K562 (cell line): ENCODE results near the gene ADRM1. TPM values are rescaled to one million over a fixed set of nuclear protein-coding genes. Genes with fewer than 3 reads are reported as not detected.
A peak's percentile ranks its signal among the peaks of the same experiment; 100 is the strongest.

Experiments used
- ATAC-seq: fragments of 200-7000 bp; cut with Tn5 transposase; 3 replicates; pipeline ENCODE4 v1.9.1; 2020; ENCODE audit warnings: moderate library complexity
- BruUV-seq: library from RNA; stranded (reverse); fragments of 400-500 nt; replicated peaks from 2 replicates; lab custom pipeline; 2021; lab: Mats Ljungman, UMichigan
- CTCF ChIA-PET: fragments of 300-600 bp; formaldehyde crosslinking; extraction: SDS; loops from one replicate; lab custom pipeline; 2021; ENCODE audit warnings: low intra/inter-chr PET ratio; lab: Yijun Ruan, JAX
- POLR2A ChIA-PET: fragments of 300-600, 350-650 bp; sonication (Branson Sonifier 250); formaldehyde crosslinking; extraction: SDS; loops from one replicate; lab custom pipeline; 2021; ENCODE audit warnings: antibody characterized with exemption, inconsistent platforms; lab: Yijun Ruan, JAX
- DNase-seq, 4 experiments: peaks; one replicate each; pipeline versions ENCODE4 v3.0.0 to v3.0.0-alpha.2; 2011 to 2018; ENCODE audit warnings: low spot score in 3 of 4, mixed read lengths in 3 of 4; ENCODE audit errors: extremely low read depth in 1 of 4
- FAIRE-seq: peaks from 2 replicates; lab custom pipeline; 2011; peaks lifted over from hg19 to GRCh38; lab: Jason Lieb, UNC
- H2AFZ ChIP-seq: 2 replicates; pipeline ENCODE4 v1.6.0; 2011; ENCODE audit warnings: low read depth, low read length, control low read depth, inconsistent platforms
- H3K27ac ChIP-seq: fragments of 200-600 bp; 3 replicates; pipeline ENCODE4 v1.8.0; 2011; ENCODE audit warnings: low read depth, mild to moderate bottlenecking, control low read depth, inconsistent platforms, low read length, moderate library complexity, mixed read lengths; ENCODE audit errors: extremely low read depth
- H3K27me3 ChIP-seq, 2 experiments: fragments of 300-600 bp in 1 of 2; 2 replicates in 1 of 2; 3 replicates in 1 of 2; pipeline versions ENCODE4 v1.6.0 to v1.8.0; 2011; ENCODE audit warnings: inconsistent platforms in 2 of 2, low read length in 2 of 2, mild to moderate bottlenecking in 1 of 2, mixed read lengths in 1 of 2, moderate library complexity in 1 of 2; ENCODE audit not compliant: control insufficient read depth in 2 of 2, insufficient read depth in 2 of 2
- H3K36me3 ChIP-seq: fragments of 300-600 bp; 3 replicates; pipeline ENCODE4 v1.8.0; 2011; ENCODE audit warnings: mild to moderate bottlenecking, low read length, inconsistent platforms; ENCODE audit not compliant: control insufficient read depth, insufficient read depth
- H3K4me1 ChIP-seq, 2 experiments: fragments of 200-600 bp in 1 of 2; replicated peaks in 1 of 2; 2 replicates in 1 of 2; 3 replicates in 1 of 2; pipeline versions ENCODE4 v1.5.1 to v1.8.0; 2011; ENCODE audit warnings: inconsistent platforms in 2 of 2, low read length in 2 of 2, mild to moderate bottlenecking in 1 of 2, mixed read lengths in 1 of 2, moderate library complexity in 1 of 2; ENCODE audit not compliant: control insufficient read depth in 2 of 2, insufficient read depth in 2 of 2
- H3K4me2 ChIP-seq: 2 replicates; pipeline ENCODE4 v1.6.1; 2011; ENCODE audit warnings: low read length, control low read depth, inconsistent platforms, mixed read lengths; ENCODE audit not compliant: insufficient read depth
- H3K4me3 ChIP-seq: fragments of 200-600 bp; sonication (generic), shearing (Covaris generic); 2 replicates; pipeline ENCODE4 v1.5.1; 2016; ENCODE audit warnings: control low read depth, inconsistent platforms
- H3K79me2 ChIP-seq: fragments of 200-600 bp; 3 replicates; pipeline ENCODE4 v1.8.0; 2011; ENCODE audit warnings: low read length, inconsistent platforms; ENCODE audit not compliant: control insufficient read depth, insufficient read depth
- H3K9ac ChIP-seq, 2 experiments: 2 replicates each; pipeline versions ENCODE4 v1.6.0 to v1.6.1; 2011; ENCODE audit warnings: low read depth in 2 of 2, low read length in 2 of 2, control low read depth in 1 of 2, inconsistent platforms in 1 of 2, mild to moderate bottlenecking in 1 of 2, mixed read lengths in 1 of 2; ENCODE audit not compliant: insufficient read depth in 1 of 2
- H3K9me1 ChIP-seq: one replicate; pipeline ENCODE4 v1.6.0; 2011; ENCODE audit warnings: inconsistent platforms, mild to moderate bottlenecking, low read length, moderate library complexity; ENCODE audit not compliant: control insufficient read depth, insufficient read depth
- H3K9me3 ChIP-seq: replicated peaks from 2 replicates; pipeline ENCODE4 v1.5.1; 2011; ENCODE audit warnings: low read depth, low read length, inconsistent platforms; ENCODE audit not compliant: control insufficient read depth, insufficient read depth
- H4K20me1 ChIP-seq: replicated peaks from 2 replicates; pipeline ENCODE4 v1.6.1; 2011; ENCODE audit warnings: low read length, inconsistent platforms, mixed read lengths; ENCODE audit not compliant: control insufficient read depth, insufficient read depth
- CTCFL ChIP-seq: IDR thresholded peaks from 2 replicates; pipeline ENCODE4 v1.6.1; 2011; ENCODE audit warnings: borderline replicate concordance, low read depth, mild to moderate bottlenecking, moderate library complexity, low read length; ENCODE audit not compliant: insufficient read depth, poor library complexity, severe bottlenecking
- POLR2G ChIP-seq: fragments of 200-400 bp; formaldehyde crosslinking; IDR thresholded peaks from 2 replicates; pipeline ENCODE4 v1.6.1; 2017; ENCODE audit warnings: low read depth, mild to moderate bottlenecking, antibody characterized with exemption, low read length, moderate library complexity
- WGBS: fragments of 100-300 bp; shearing (Covaris generic); methylation state at CpG from one replicate; pipeline ENCODE4 v1.1.6; 2016; ENCODE audit warnings: low coverage, mixed read lengths; ENCODE audit not compliant: insufficient coverage; ENCODE audit errors: missing lambda C conversion rate; 5-methylcytosine and 5-hydroxymethylcytosine counted together
- in situ Hi-C: fragments of 300-500 bp; cut with MboI; formaldehyde crosslinking; loops from 4 replicates; pipeline ENCODE4 v1.15.0; 2018; ENCODE audit warnings: inconsistent platforms, mixed read lengths
- intact Hi-C: fragments of 100-400 bp; cut with micrococcal nuclease; formaldehyde crosslinking; loops from 2 replicates; pipeline ENCODE4 v1.14.2; 2022
- polyA plus RNA-seq, 8 experiments: library from polyadenylated mRNA; depleted of rRNA in 4 of 8; stranded (reverse) in 5 of 8; unstranded in 3 of 8; fragments of >200 nt; fragmentation: Nextera tagmentation in 2 of 8; fragmentation: Illumina TruSeq in 1 of 8; extraction: Ambion mirVana in 2 of 8; extraction: Trizol in 1 of 8; gene quantifications; 2 replicates each; pipeline versions ENCODE4 v1.2.1 to v1.2.3, GENCODE V29; 2011 to 2014; ENCODE audit warnings: inconsistent platforms in 1 of 8, missing spikeins in 1 of 8
- total RNA-seq, 7 experiments: library from RNA; depleted of rRNA in 6 of 7; stranded (reverse); fragments of >200 nt in 6 of 7; fragmentation: Illumina TruSeq in 2 of 7; extraction: Trizol in 2 of 7; gene quantifications; 2 replicates each; pipeline versions ENCODE4 v1.2.1 to v1.2.3, GENCODE V29; 2011 to 2021; ENCODE audit warnings: low replicate concordance in 1 of 7

Gene ADRM1
- total and polyA plus RNA-seq, 9 of the 15 experiments (the other 6 are each of a cell fraction or from before 2014, with no cell fraction given): 5.0 to 223 (median 67.4) TPM

GRCh38 chr20:62323146-62323979 is 20.6 kb downstream of the ADRM1 start:
- TF ChIP-seq POLR2G (peak; percentile 35; the same call in 1 of the 2 replicates), CTCFL (no peak)
- TF ChIP-seq, all 486 proteins: peak for 1
- ChIA-PET CTCF (no interaction called here), POLR2A (interaction anchor here (0.9 to 1.2 kb wide), 2 partner anchors 21 to 26 kb away, joined by 3 to 5 read pairs; partner anchors contain the start of gene ADRM1)
- BruUV-seq: no TSS peak
- Histone ChIP-seq H3K4me3 (no peak overlapping the region), H3K36me3 (peaks cover 90% of the 10 kb centered on the region; the same call in 2 of the 3 replicates), H3K27ac (no peak overlapping the region), H3K79me2 (no peaks in the 10 kb centered on the region), H3K4me2 (no peak overlapping the region), H3K27me3 (no peaks in the 10 kb centered on the region), H4K20me1 (no peaks in the 10 kb centered on the region), H3K9ac (no peak overlapping the region), H2AFZ (no peak overlapping the region), H3K4me1 (peaks cover 2 to 42% of the 10 kb centered on the region in 2 experiments; a peak in 2 of 5 replicates), H3K9me1 (peaks cover 3% of the 10 kb centered on the region), H3K9me3 (no peaks in the 10 kb centered on the region)
- no peak for ATAC-seq
- WGBS: 93% methylated on average over 18 of the region's 52 CpGs
- in situ Hi-C loops (no loop called here), intact Hi-C loops (no loop called here)
- no peak for FAIRE-seq
- no peak for DNase-seq
